ENCODE measurements around the gene DNASE1L2.

DNASE1L2 gene

GRCh38 chr16:2233872-2234812 is 2.1 kb upstream of the DNASE1L2 start:
- no peak for DNase-seq
- H3K4me3 ChIP-seq (ENCODE audit: low read depth, low read length), result no peak overlapping the region
- H3K9me3 ChIP-seq (ENCODE audit: severe bottlenecking), result no peaks in the 10 kb centered on the region
- peak overlapping the region; percentile 31; the same call in 1 of the 2 replicates for H3K27ac ChIP-seq
- TF ChIP-seq CTCF (IDR thresholded peaks at IDR 0.05; ENCODE audit: low read depth, low read length), result no peak
- H3K27me3 ChIP-seq (ENCODE audit: insufficient read depth, low read depth, severe bottlenecking), result no peaks in the 10 kb centered on the region
- H3K36me3 ChIP-seq, result peaks cover 93% of the 10 kb centered on the region

GRCh38 chr16:2234813-2235170 is 1.5 kb upstream of the DNASE1L2 start:
- no peak for DNase-seq
- H3K36me3 ChIP-seq, result peaks cover 93% of the 10 kb centered on the region

GRCh38 chr16:2235234-2235651 is 1.0 kb upstream of the DNASE1L2 start:
- peaks cover 94% of the 10 kb centered on the region for H3K36me3 ChIP-seq

More at GRCh38 chr16:2234813-2235170, 1.5 kb upstream of the DNASE1L2 start:
- H3K27me3 ChIP-seq (ENCODE audit: insufficient read depth, low read depth, severe bottlenecking), result no peaks in the 10 kb centered on the region
- no peak overlapping the region for H3K4me3 ChIP-seq (ENCODE audit: low read depth, low read length)
- TF ChIP-seq CTCF (IDR thresholded peaks at IDR 0.05; ENCODE audit: low read depth, low read length), result no peak
- no peaks in the 10 kb centered on the region for H3K9me3 ChIP-seq (ENCODE audit: severe bottlenecking)
- no peak overlapping the region for H3K27ac ChIP-seq

GRCh38 chr16:2235695-2236336 is 428 bp upstream of the DNASE1L2 start:
- no peak for TF ChIP-seq CTCF (IDR thresholded peaks at IDR 0.05; ENCODE audit: low read depth, low read length)
- Histone ChIP-seq H3K36me3 (peaks cover 95% of the 10 kb centered on the region), H3K27me3 (ENCODE audit: insufficient read depth, low read depth, severe bottlenecking) (no peaks in the 10 kb centered on the region), H3K27ac (peak overlapping the region; percentile 48), H3K9me3 (ENCODE audit: severe bottlenecking) (no peaks in the 10 kb centered on the region), H3K4me3 (ENCODE audit: low read depth, low read length) (no peak overlapping the region)
- DNase-seq, result no peak

More at GRCh38 chr16:2235234-2235651, 1.0 kb upstream of the DNASE1L2 start:
- TF ChIP-seq CTCF (IDR thresholded peaks at IDR 0.05; ENCODE audit: low read depth, low read length), result no peak
- H3K9me3 ChIP-seq (ENCODE audit: severe bottlenecking), result no peaks in the 10 kb centered on the region
- no peak overlapping the region for H3K4me3 ChIP-seq (ENCODE audit: low read depth, low read length)
- peak overlapping the region; percentile 48 for H3K27ac ChIP-seq
- no peak for DNase-seq
- H3K27me3 ChIP-seq (ENCODE audit: insufficient read depth, low read depth, severe bottlenecking), result no peaks in the 10 kb centered on the region

- H3K9me3 ChIP-seq (ENCODE audit: severe bottlenecking), result no peaks in the 10 kb centered on the region
- no peak for TF ChIP-seq CTCF (IDR thresholded peaks at IDR 0.05; ENCODE audit: low read depth, low read length)
- no peak overlapping the region for H3K4me3 ChIP-seq (ENCODE audit: low read depth, low read length)
- H3K27me3 ChIP-seq (ENCODE audit: insufficient read depth, low read depth, severe bottlenecking), result no peaks in the 10 kb centered on the region
- no peak for DNase-seq
- H3K36me3 ChIP-seq, result peaks cover 95% of the 10 kb centered on the region
- H3K27ac ChIP-seq, result no peak overlapping the region
These were observed 848 bp downstream of the DNASE1L2 start for GRCh38 chr16:2237102-2237482.
